ENCODE data around the gene MRGPRE.

MRGPRE gene

DNA sequence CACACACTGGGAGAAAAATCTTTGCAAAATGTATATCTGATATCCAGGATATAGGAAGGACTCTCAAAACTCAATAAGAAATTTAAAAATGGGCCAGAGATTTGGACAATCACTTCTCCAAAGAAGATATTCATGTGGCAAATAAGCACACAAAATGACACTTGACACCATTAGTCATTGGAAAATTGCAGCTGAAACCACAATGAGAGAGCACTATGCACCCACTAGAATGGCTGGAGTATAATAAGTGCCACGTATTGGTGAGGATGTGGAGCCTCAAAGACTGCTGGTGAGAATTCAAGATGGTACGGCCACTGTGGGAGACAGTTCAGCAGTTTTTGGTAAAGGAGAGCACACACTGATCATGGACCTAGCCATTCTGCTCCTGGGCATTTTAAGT, 54.3 kb downstream of the MRGPRE start:
- no peak for DNase-seq

Measured in NCI-H1436 (cell line).